ENCODE results near the gene ANXA5. TPM values are rescaled to one million over a fixed set of nuclear protein-coding genes. Genes with fewer than 3 reads are reported as not detected.

ANXA5 gene
- 12.5 and 31.8 TPM in 2 replicates for total RNA-seq (2011; cell fraction: chromatin; rRNA removed; ENCODE audit: low replicate concordance)
- 6.7 and 8.6 TPM in 2 replicates for total RNA-seq (2011; cell fraction: nucleolus; rRNA removed)
- total RNA-seq (2011; cell fraction: nucleoplasm; rRNA removed), result 18.5 and 29.5 TPM in 2 replicates
- 48.5 and 49.9 TPM in 2 replicates for total RNA-seq (2014; rRNA removed)
- total RNA-seq (2014; rRNA removed; fragmentation: Illumina TruSeq; extraction: Trizol), result 84.5 and 93.3 TPM in 2 replicates
- 102 and 108 TPM in 2 replicates for total RNA-seq (2015; rRNA removed; fragmentation: Illumina TruSeq; extraction: Trizol)
- total RNA-seq (2021), result 56.7 and 57.0 TPM in 2 replicates
- polyA plus RNA-seq (2011; rRNA removed), result 68.9 and 78.5 TPM in 2 replicates
- polyA plus RNA-seq (2011; cell fraction: cytosol; rRNA removed), result 37.1 and 68.1 TPM in 2 replicates
- 23.8 and 53.1 TPM in 2 replicates for polyA plus RNA-seq (2011; cell fraction: nucleus; rRNA removed)
- polyA plus RNA-seq (2012), result 85.5 and 139 TPM in 2 replicates
- polyA plus RNA-seq (2014; fragmentation: Illumina TruSeq; extraction: Trizol), result 90.0 and 99.1 TPM in 2 replicates
- 100 to 1,000 TPM in 1 of 2 experiments, 10 to 100 TPM in 1; 85.9 to 131 TPM for polyA plus RNA-seq (2014; fragmentation: Nextera tagmentation; extraction: Ambion mirVana)
- 70.5 and 83.0 TPM in 2 replicates for polyA plus RNA-seq (2014; rRNA removed)
- polyA minus RNA-seq (2011; rRNA and poly(A)+ RNA removed), result 51.2 and 72.8 TPM in 2 replicates
- 51.2 and 86.9 TPM in 2 replicates for polyA minus RNA-seq (2011; cell fraction: cytosol; rRNA and poly(A)+ RNA removed)
- polyA minus RNA-seq (2011; cell fraction: nucleus; rRNA and poly(A)+ RNA removed), result 12.1 and 31.8 TPM in 2 replicates
- Bru-seq, nascent RNA, result percentile 83 among the genes with signal in this experiment
- percentile 84 among the genes with signal in this experiment for BruChase-seq, experiment 1, labeled RNA remaining after a 2-hour chase
- percentile 84 among the genes with signal in this experiment for BruChase-seq, experiment 2, labeled RNA remaining after a 6-hour chase
- long read RNA-seq, experiment 1, transcript ANXA5-201 (13 exons, 1,762 nt), result major isoform, 216 of 250 reads
- long read RNA-seq, experiment 1, partial matches to known transcripts, result 14 of 250 reads
- long read RNA-seq, experiment 1, other reads (novel, unspliced or antisense), result 19 of 250 reads
- long read RNA-seq, experiment 2, transcript ANXA5-201 (13 exons, 1,762 nt), result major isoform, 22 of 31 reads
- long read RNA-seq, experiment 2, partial matches to known transcripts, result 5 of 31 reads
- long read RNA-seq, experiment 2, other reads (novel, unspliced or antisense), result 4 of 31 reads
- long read RNA-seq, experiment 3, transcript ANXA5-201 (13 exons, 1,762 nt), result major isoform, 70 of 91 reads
- long read RNA-seq, experiment 3, partial matches to known transcripts, result 14 of 91 reads
- long read RNA-seq, experiment 3, other reads (novel, unspliced or antisense), result 5 of 91 reads

- Histone ChIP-seq H3K36me3 (ENCODE audit: control insufficient read depth, insufficient read depth, low read length) (peaks cover 12% of the 10 kb centered on the region; the same call in 1 of the 3 replicates), H3K4me2 (ENCODE audit: insufficient read depth, low read length) (peak within 1 kb of the TSS; percentile 95), H4K20me1 (replicated peaks; ENCODE audit: control insufficient read depth, insufficient read depth, low read length) (no peaks in the 10 kb centered on the region; the same call in 1 of the 2 replicates), H3K9me1 (ENCODE audit: control insufficient read depth, insufficient read depth, low read length) (no peaks in the 10 kb centered on the region), H2AFZ (ENCODE audit: low read depth, low read length) (peak within 1 kb of the TSS; percentile 98), H3K4me1 (replicated peaks in 1 of 2; ENCODE audit: control insufficient read depth in 2 of 2, insufficient read depth in 2 of 2, low read length in 2 of 2) (peaks cover 2 to 20% of the 10 kb centered on the region in 2 experiments; a peak in 4 of 5 replicates), H3K9ac (ENCODE audit: insufficient read depth in 1 of 2, low read depth in 2 of 2, low read length in 2 of 2) (peak within 1 kb of the TSS; percentile 79 to 97), H3K27me3 (ENCODE audit: control insufficient read depth in 2 of 2, insufficient read depth in 2 of 2, low read length in 2 of 2) (peaks cover 0 to 7% of the 10 kb centered on the region in 2 experiments; a peak in 2 of 5 replicates), H3K4me3 (peak within 1 kb of the TSS; percentile 87), H3K27ac (ENCODE audit: extremely low read depth, low read depth, low read length) (peak within 1 kb of the TSS; percentile 78), H3K9me3 (replicated peaks; ENCODE audit: control insufficient read depth, insufficient read depth, low read depth, low read length) (no peaks in the 10 kb centered on the region), H3K79me2 (ENCODE audit: control insufficient read depth, insufficient read depth, low read length) (peaks cover 12% of the 10 kb centered on the region; the same call in 2 of the 3 replicates)
- ATAC-seq (peak; percentile 98), DNase-seq (ENCODE audit: extremely low read depth in 1 of 4, low spot score in 3 of 4) (peak; percentile 91 to 94 (median 91)), FAIRE-seq (peak; percentile 56)
- intact Hi-C loops (cut with micrococcal nuclease) (loop anchor here (1.0 to 2.0 kb wide), 2 partner anchors 29 to 98 kb away; no protein-coding TSS in a partner anchor), in situ Hi-C loops (cut with MboI) (no loop called here)
- under 1% methylated on average over 68 of the region's 91 CpGs for WGBS (ENCODE audit: insufficient coverage, low coverage, missing lambda C conversion rate)
- POLR2A ChIA-PET, result interaction anchor here (0.5 to 1.7 kb wide), 13 partner anchors 8 to 194 kb away, joined by 3 to 8 read pairs (median 3); no protein-coding TSS in a partner anchor
- CTCF ChIA-PET (ENCODE audit: low intra/inter-chr PET ratio), result interaction anchor here (1.6 to 1.7 kb wide), 2 partner anchors 30 to 40 kb away, joined by 6 to 7 read pairs; no protein-coding TSS in a partner anchor
- no TSS peak for BruUV-seq (replicated peaks)
- TF ChIP-seq KDM5B (IDR thresholded peaks at IDR 0.05; ENCODE audit: insufficient replicate concordance, low read depth, low read length), result peak; percentile 78
- TF ChIP-seq KDM4B (IDR thresholded peaks at IDR 0.05; ENCODE audit: borderline replicate concordance in 2 of 2, low read depth in 1 of 2), result 0 out of 4 replicates have a peak, but pooled peaks of 1 of the 2 experiments have one; percentile 27
- no peak for TF ChIP-seq ZNF318 (IDR thresholded peaks at IDR 0.05; ENCODE audit: borderline replicate concordance in 1 of 2, low read depth in 1 of 2)
- TF ChIP-seq FIP1L1 (IDR thresholded peaks at IDR 0.05; ENCODE audit: low read depth, low read length, poor library complexity, severe bottlenecking), result no peak
These were observed at the start of gene ANXA5 for GRCh38 chr4:121696581-121697461. Gene ANXA5 (minus strand): TSS chr4:121696980. CDS start chr4:121696589, 391 bp downstream.
